ENCODE measurements around the gene ZNF385C.

The ZNF385C gene

DNA sequence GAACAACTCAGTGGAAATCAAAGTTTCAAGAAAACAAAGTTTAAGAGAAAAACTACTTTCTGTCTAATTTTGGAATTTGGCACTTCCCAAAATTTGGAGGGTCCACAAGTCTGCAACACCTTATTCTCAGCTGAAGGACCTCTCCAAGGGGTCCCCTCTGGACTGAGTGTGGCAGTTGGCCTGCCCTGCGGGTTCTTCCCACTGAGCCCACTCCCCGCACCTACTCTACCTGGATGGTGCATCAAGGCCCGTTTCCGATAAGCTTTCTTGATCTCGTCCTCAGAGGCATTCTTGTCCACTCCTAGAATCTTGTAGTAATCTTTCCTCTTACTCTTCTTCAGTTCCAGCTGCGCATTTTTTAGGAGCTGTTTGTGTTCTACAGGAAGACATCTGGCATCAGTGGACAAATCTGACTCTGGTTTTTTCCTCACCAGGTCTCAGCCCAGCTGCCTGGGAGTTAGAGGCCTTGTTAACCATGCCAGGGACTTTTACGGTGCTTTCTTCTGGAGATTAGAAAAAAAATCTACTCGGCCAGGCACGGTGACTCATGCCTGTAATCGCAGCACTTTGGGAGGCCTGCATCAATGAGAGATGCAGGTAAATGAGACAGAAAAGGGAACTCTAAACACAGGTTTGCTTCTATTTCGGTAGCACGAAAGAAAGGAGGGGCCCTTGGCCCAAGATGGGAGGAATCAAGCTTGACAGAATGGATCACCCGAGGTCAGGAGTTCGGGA, 116.1 kb downstream of the ZNF385C start:
- no peak for DNase-seq

DNA sequence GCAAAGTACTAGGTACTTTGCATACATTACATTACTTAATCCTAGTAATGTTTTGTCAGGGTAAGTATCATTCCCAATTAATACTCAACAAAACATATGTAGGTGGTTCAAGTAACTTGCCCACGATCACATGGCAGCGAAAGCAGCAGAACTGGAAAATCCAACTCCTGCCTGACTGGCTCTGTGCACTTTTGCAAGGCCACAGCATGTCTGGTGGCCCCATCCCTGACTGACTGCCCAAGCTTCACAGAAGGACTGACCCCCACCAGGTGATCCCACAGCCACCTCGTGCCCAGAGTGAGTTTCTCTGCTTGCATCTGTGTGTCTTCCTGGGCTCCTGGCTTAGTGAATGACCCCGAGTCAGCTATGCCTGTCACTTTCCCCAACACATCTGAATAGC, 120.3 kb downstream of the ZNF385C start:
- DNase-seq, result no peak

GRCh38 chr17:41976142-41976768, 122.0 kb downstream of the ZNF385C start:
- DNase-seq, result no peak
